ENCODE data around the gene AK4. TPM values are rescaled to one million over a fixed set of nuclear protein-coding genes. Genes with fewer than 3 reads are reported as not detected.
"Not testable (repeated sequence)": the region's sequence is repeated elsewhere in the genome, so short reads cannot be mapped to it uniquely, and the experiment has no call there.

The AK4 gene
- 6.9 TPM for polyA plus RNA-seq (ENCODE audit: insufficient read length)

DNA sequence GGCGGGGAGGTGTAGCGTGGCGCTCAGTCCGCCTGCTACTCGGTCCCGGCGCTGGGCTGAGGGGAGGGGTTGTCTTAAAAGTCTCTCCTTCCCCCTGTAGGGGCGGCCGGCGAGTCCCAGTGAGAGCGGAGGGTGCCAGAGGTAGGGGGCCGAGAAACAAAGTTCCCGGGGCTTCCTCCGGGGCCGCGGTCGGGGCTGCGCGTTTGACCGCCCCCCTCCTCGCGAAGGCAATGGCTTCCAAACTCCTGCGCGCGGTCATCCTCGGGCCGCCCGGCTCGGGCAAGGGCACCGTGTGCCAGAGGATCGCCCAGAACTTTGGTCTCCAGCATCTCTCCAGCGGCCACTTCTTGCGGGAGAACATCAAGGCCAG is at the start of gene AK4:
AK4 (plus strand) TSS at position 26 of the 370 bp plus-strand sequence; CDS start at position 231, 205 bp downstream.
- not testable (repeated sequence) for DNase-seq

- DNase-seq: no peak
Observed at GRCh38 chr1:65103807-65104206, 44.2 kb upstream of the AK4 start.

DNA sequence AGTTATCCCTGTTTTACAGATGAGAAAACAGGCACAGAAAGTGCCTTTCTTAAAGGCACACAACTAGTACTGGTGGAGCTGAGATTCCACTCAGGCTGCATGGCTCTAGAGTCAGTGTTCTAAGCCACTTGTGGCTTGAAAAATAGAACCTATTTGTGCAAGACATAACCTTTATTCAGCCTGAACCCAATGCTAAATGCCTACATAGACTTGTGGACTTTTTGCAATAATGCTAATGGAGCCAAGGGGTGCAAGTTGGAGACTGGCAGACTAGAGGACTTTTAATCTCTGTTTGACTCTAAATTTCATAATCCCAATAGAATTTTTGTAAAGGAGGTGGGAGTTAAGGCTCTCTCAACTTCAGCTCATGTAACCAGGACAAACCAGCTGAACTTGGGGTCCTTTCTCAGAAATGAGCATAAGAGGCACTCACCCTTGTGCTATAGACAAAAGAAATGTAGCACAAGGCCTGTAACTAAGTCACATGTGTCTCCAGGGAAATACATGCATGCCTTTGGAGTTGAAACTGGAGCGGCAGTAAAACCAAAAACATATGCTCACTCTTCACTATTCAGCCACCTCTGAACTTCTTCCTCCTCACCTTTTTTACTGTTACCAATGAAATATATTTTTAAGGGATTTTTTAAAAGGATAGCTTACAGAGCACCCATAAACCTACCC is 43.0 kb upstream of the AK4 start:
- DNase-seq: no peak

DNA sequence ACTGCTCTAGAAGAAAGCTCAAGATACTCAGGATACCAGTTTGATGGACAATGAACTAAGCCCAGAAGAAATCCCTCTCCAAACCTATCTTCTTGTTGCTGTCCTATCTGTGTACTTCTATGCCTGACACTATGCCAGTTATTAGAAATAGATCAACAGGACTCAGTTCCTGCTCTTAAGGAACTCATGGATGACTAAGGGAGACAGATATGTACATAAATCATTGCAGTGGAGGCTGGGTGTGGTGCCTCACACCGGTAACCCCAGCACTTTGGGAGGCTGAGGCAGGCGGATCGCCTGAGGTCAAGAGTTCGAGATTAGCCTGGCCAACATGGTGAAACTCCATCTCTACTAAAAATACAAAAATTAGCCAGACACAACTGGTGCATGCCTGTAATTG is 42.4 kb upstream of the AK4 start:
- DNase-seq: no peak

DNA sequence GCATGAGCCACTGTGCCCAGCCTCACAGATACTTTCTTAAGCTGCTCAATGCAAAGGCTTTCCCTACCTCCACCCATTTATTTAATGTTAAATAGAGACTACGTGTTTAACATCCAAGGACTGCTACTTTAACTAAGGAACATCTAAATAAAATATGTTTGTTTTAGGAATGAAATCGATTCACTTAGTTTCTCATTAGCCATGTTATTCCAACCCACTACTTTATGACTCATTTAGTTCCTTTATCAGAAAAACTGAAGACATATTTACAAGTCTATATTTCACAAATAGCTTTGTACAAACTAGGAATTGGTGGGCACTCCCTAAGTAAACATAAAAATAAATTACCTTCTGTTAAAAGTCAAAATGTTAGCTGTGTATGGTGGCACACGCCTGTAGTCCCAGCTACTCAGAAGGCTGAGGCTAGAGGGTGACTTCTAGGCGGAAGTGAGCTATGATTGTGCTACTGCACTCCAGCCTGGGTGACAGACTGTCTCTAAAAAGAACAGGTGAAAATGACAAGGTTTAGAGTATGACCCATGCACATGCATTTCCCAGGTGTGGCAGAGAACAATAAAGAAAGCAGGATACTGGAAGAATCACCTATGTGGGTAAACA is 39.9 kb upstream of the AK4 start:
- DNase-seq: no peak

DNA sequence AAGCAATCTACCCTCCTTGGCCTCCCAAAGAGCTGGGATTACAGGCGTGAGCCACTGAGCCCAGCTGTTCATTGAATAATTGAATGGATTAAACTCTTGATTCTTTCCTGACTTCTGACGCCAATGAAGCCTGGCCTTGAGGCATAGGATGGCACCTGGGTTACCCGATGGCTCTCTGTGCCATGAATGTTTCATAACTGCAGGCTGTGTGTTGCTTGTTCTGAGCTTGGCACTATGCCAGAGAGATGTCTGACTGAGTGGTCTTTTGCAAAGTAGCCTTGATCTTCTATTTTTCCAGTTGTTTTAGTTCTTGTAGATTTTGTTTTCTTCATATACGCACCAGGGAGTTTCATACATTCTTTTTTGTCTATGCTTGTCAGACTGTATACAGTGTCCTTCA is 38.5 kb upstream of the AK4 start:
- DNase-seq: no peak

GRCh38 chr1:65112811-65113210 is 35.2 kb upstream of the AK4 start:
- DNase-seq: no peak

- no peak for DNase-seq
Observed at GRCh38 chr1:65113298-65113697, 34.7 kb upstream of the AK4 start.

DNA sequence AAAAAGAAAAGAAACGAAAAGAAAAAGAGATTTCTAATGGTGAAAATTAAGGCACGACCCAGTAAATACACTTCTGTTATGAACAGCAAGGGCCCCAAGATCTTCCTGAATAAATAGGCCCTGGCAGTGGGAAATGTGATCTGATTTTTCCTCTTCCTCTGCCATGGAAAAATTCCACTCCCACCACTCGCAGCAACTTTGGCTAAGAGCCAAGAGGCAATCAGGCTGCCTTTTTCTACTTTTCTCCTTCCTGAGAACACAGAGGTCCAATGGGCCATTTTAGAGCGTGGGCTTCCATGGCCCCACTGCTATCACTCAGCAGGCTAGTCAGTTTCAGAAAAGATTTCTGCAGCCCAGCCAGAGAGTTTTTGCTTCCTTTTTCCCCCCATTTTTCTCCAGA is 33.7 kb upstream of the AK4 start:
- peak; percentile 80 for DNase-seq

GRCh38 chr1:65119951-65120350 is 28.1 kb upstream of the AK4 start:
- no peak for DNase-seq

DNA sequence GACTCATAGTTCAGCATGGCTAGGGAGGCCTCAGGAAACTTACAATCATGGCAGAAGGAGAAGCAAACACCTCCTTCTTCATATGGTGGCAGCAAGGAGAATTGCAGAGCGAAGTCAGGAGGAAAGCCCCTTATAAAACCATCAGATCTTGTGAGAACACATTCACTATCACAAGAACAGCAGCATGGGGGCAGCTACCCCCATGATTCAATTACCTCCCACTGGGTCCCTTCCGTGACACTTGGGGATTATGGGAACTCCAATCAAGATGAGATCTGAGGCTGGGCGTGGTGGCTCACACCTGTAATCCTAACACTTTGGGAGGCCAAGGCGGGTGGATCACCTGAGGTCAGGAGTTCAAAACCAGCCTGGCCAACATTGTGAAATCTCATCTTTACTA is 18.9 kb upstream of the AK4 start:
- DNase-seq: not testable (repeated sequence)

DNA sequence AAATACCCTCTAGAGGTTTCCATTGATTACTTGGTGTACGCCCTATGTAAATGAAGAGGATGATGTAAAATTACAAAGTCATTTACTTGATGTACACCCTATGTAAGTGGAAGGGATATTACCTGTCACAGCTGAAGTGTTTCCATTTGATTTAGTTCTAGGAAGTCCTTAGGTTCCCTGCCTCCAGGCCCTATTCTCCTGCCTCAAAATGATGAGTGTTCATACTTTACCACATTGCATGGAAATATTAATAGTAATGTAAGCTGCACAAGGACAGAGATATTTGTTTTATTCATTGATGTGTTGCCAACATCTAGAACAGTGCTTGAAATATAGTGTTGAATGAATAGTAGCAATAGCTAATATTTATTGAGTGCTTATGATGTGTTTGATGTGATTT is 9.5 kb upstream of the AK4 start:
- DNase-seq: no peak

DNA sequence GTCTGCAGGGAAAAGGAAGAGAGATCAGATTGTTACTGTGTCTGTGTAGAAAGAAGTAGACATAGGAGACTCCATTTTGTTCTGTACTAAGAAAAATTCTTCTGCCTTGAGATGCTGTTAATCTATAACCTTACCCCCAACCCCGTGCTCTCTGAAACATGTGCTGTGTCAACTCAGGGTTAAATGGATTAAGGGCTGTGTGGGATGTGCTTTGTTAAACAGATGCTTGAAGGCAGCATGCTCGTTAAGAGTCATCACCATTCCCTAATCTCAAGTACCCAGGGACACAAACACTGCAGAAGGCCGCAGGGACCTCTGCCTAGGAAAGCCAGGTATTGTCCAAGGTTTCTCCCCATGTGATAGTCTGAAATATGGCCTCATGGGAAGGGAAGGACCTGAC is 8.2 kb upstream of the AK4 start:
- not testable (repeated sequence) for DNase-seq

DNA sequence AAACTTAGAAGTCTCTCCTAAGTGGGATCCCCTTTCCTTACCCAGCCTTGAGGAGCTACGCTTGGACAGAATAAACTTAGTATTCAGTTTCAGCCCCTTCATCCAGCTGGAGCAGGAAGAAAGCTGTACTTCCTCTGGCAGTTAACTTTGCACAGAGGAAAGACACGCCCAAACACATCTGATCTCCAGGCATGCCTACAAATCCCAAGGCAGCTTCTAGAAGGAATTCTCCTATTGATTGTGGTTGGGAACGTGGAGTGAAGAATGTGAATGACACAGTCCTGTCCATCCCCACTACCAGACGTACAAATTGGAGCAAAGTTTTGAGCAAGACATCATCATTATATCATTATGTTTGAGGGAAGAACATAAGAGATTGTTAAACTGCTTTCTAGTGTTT is 6.6 kb upstream of the AK4 start:
- peak; percentile 8 for DNase-seq

DNA sequence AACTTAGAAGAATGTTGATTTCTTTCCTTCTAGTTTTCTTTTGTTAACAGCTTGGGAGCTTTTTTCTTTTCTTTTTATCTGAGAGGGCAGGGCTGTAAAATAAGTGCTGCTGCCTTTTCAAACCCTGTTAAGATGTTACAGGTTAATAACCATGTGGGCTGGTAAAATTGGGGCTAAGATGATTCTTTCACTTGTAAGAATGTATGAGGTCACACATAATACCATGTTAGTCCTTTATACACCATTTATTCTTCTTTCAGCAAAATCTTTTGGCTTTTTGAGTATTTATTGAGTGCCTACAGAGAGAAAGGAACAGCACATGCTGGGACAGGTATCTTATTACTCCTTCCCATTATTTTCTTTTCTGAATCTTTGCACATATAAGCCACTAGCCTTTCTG is 6.1 kb upstream of the AK4 start:
- DNase-seq: no peak

GRCh38 chr1:65143112-65143658 is 4.8 kb upstream of the AK4 start:
- not testable (repeated sequence) for DNase-seq

- no peak for DNase-seq
Observed at GRCh38 chr1:65146908-65147423, 1.0 kb upstream of the AK4 start.

DNA sequence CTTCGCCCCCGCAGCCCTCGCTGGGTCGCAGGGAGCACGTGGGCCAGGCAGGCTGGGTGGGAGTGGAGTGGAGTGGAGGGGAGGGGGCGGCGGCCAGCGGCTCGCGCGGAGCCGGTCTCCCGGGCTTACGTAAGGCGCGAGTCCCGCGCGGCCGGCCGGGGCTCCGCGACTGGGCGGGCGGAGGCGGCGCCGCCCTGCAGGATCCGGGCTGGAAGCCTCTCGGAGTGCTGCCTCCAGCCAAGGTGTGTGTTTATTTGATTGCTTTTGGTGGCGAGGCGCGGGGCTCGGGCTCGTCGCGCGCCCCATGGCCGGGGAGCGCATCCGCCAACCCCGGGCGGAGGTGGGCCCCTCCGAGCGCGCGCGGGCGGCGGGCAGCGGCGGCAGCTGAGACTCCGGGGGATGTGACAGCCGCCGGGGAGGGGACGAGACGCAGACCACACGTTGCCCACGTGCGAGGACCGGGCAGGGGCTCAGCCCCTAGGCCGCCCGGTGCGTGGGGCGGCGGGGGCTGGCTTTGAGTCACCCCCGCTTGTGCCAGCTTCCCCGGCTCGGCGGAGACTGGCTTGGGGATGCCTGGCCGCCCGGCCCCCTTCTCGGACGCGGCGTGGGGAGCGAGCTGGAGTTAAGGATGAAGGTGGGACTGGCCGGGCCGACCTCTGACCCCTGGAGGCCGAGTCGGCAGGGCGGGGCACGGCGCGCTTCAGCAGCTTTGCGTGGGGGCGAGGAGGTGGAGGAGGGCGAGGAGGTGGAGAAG is 402 bp upstream of the AK4 start:
- DNase-seq: peak; percentile 43

DNA sequence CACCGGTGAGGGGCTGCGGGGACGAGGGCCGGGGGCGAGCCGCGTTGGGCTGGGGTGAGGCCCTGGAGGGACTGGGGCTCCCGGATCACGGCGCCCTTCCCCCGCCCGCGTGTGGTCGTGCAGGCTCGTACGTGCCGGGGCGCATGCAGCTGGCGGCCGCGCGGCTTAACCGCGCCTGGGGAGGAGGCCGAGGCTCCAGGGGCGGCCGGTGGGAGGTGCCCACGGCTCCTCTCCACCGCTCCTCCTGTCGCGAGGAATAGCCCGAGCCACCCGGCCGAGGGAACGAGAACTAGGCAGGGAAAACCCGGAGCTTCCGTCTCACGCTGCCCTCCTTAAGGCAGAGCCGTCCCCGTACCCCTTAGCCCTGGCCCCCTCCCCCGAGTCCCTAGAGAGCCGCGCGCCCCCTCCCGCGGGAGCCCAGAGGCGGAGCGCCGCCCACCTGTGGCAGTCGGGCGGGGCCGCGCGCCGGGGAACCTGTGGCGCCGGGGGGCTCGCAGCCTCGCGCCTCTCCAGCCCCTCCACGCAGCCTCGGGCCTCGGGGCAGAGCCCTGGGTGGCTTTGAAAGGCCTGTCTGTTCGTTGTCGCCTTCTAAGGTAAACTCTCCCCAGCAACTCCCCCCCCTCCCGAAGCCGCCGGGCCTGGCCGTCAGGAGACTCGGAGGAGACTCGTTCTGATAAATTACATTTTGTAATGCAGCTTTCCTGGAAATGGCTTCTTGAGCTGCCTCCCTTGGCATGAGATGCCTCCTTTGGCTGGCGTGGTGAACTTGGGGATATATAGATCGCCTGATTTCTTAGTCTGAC is 746 bp downstream of the AK4 start:
- peak; percentile 43 for DNase-seq

DNA sequence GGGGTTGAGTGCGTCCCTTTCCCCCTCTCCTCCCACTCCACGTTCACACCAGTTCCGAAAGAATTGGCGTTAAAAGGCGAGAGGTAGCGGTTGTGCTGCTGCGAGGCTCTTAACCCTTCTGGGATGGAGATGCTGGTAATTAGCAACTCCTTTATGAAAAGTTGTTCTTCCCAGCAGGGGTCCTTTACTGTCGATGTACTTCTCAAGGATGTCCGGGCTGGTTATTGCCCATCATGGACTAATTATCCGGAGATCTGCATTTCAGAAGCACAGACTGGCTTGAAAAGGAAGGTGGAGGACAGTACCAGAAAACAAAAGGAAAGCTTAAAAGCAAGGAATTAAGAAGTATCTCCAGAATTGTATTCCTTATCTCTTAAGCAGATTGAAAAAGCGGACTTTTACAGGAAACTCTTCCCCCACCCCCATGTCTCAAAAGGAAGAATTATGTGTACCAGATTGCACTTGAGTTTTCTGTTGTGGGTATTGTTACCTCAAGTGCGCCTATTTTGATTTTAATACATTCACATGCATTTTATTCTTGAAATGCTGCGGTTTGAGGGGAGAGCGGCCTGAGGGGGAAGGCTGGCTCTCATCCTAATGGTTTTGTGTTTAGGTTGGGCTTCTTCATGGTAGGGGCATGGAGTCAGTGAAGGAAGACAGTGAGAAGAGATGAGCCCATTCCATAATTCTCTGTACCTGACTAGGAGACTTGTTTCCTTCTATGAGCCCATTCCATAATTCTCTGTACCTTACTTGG is 1.5 kb downstream of the AK4 start:
- no peak for DNase-seq

- DNase-seq: no peak
Observed at GRCh38 chr1:65150108-65150463, 2.1 kb downstream of the AK4 start.

All from hindlimb muscle (tissue), 1 donor.